GM19395 (cell line): ENCODE data around the gene PSMB3.
"Not testable (repeated sequence)": the region's sequence is repeated elsewhere in the genome, so short reads cannot be mapped to it uniquely, and the experiment has no call there.

Experiments used
- ATAC-seq: cut with Tn5 transposase; IDR thresholded peaks from one replicate; pipeline ENCODE4 v1.9.1; 2021; ENCODE audit warnings: mild to moderate bottlenecking, moderate library complexity; ENCODE audit not compliant: unreplicated experiment

PSMB3 gene

DNA sequence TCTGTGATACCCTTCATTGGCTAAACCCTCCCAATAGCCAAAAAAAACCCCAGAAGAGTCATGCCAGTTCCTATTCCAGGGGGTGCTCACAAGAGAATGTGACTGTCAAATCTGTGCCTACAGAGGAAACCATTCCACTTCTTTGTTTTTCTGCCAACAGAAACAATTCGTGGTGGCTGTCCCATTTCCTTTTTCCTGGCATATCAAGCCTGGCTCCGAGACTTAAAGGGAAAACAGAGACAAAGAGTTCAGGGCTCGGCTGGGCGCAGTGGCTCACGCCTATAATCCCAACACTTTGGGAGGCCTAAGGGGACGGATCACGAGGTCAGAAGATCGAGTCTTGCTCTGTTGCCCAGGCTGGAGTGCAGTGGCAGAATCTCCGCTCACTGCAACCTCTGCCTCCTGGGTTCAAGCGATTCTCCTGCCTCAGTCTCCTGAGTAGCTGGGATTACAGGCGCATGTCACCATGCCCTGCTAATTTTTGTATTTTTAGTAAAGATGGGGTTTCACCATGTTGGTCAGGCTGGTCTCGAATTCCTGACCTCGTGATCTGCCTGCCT is 37.7 kb downstream of the PSMB3 start:
- not testable (repeated sequence) for ATAC-seq

DNA sequence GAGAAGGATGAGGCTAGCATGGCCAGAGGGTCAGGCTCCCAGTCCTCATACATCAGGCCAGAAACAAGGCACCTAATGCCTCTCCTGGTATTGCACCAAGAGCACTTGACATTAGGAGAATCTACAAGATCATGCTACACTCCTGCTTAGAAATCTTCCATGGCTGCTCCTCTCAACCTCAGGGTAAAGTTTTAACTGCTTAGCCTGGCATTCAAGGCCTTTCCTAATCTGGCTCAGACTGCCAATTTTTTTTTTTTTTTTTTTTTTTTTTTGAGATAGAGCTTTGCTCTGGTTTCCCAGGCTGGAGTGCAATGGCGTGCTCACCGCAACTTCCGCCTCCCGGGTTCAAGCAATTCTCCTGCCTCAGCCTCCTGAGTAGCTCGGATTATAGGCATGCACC is 38.6 kb downstream of the PSMB3 start:
- no peak for ATAC-seq

DNA sequence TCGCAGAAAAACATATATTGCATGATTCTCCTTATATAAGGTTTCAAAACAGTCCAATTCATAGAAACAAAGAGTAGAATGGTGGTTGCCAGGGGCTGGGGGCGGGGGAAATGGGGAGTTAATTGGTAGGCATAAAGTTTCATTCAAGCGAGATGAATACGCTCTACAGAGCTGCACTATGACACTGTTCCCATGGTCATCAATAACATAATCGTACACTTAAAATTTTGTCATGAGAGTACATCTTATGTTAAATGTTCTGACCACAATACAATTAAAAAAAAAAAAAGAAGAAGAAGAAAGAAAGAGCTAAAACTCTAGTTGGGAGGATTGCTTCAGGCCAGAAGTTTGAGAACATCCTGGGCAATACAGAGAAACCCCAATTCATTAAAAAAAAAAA is 41.7 kb downstream of the PSMB3 start:
- no peak for ATAC-seq

DNA sequence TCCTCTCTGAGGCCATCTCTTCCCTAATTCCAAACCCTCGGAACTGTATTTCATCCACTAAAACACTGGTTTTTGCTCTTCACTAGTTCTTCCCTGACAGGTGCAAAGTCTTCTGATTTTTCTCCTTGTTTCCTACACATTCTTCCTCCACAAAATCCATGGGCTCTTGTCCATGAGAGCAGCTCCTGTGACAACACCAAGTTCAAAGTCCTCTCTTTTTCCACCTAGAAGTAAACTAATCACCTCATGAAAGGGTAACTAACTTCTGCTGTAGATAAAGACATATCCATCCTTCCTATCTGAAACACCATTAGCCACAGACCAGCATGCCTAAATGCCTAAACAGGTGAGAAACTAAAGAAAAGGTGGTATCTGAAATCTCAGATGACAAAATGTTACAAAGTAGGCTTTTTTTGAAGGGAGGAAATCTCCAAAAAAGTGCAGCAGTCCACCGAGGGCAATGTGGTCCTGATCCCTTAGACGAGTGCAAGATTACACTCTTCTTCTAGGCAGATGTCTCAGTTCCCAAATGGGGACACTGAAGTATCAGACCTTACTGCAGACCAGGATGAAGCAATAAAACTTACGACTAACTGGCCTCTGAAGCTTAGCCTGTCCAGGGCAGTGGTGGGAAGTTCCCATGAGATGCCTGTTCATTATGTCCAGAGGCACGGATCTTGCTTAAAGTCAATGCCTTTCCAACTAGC is 44.1 kb downstream of the PSMB3 start:
- ATAC-seq: no peak

DNA sequence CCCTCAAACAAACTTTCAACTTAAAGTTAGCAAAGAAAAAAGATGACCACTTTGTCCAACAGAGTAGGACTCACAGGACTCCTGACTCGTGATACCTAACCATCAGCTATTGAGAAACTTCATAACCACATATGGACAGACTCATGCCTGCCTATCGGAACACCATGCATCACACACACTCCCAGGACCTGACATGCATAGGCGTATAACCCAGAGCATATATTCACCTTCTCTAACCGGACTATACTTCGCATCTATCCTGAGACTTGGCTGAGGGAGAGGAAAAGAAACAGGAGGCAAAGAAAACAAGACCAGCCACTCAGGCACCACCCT is 44.6 kb downstream of the PSMB3 start:
- no peak for ATAC-seq

DNA sequence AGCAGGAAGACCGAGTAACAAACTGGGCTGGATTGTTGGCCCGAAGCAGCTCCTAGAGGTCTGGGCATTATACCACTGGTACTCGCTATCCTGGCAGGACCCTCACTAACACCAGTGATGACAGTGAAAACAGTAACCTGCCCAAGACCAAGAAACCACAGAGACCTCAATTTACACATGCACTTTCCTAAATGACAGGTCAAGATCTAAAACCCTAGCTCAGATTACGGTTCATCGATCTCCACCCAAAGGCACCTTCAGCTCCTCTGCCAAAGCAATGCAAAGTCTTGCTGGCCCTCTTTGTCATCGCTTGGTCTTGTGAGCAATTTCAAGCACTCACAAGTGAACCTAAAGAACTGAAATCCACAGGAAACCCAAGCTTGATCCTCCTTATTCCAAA is 45.3 kb downstream of the PSMB3 start:
- ATAC-seq: no peak

DNA sequence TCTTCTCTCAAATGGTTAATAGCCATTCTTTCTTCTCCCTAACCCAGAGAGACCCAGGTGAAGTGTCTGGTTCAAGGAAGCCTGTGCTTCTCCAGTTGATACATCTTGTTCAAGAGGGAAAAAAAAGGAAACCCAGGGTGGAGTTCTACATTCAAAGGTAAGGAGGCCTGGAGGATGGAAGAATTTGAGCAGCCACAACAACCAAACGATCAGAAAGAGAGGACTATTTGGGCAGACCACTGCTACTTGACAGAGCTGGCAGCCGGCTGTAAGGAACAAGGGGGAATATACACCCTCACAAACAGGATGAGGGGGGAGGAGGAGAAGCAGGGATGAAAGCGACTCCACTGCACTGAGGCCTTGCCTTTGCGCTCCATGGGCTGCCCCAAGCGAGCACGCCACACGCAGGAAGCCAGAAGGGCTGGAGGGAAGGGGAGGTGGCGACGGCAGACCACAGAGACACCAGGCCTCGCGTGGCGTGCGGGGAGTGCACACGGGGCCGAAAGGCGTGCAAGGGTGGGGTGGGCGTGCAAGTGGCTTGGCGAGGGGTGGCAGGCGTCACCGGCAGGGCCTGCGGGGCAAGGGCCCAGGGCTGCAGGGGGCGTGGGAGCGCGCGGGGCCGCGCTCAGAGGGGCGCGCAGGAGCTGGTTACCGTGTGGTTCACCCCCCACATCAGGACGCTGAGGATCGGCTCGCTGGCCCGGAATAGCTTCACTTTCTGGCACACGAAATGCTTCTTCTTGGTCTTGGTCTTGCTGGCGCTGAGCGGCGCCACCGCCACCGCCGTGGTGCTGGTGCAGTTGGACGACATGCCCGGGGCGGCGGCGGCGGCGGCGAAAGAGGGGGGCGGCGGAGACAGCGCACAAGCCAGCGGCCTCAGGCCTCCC is 46.3 kb downstream of the PSMB3 start:
- ATAC-seq: peak; percentile 32

DNA sequence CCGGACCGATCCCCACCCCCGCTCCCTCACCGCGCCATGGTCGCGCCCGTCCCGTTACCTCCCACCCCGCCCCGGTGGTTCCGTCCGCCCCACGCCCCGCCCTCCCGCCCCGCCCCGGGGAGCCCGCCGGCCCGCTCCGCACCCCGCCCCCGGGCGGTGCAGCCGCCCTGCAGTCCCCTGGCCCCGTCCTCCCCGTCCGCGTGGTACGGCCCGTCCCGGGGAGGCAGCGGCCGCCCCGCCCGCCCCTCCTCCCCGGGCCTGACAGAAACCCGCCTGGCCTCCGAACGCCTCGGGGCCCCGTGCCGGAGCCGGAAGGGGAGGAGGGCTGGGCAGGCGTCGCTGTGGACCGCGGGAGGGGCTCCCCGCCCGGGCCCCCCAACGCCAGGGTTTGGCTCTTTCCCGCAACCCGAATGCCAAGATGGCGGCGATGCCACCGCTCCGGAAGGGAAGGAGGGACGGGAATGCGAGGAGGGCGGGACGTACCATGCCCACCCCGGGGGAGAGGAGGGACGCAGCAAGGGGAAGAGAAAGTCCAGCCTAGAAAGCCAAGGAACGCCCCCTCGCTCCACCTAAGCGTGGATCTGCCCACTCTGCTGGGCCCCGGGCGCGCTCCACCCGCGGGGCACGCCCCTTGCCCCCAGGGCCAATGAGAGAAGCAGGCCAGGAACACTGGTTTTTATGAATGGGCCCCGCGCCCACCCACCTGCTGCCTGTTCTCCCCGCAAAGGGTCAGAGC is 47.1 kb downstream of the PSMB3 start, which contains the start of gene PIP4K2B:
PIP4K2B (minus strand) TSS at position 56 of the 736 bp plus-strand sequence. CDS start 132 bp downstream, outside the sequence.
- peak; percentile 83 for ATAC-seq

DNA sequence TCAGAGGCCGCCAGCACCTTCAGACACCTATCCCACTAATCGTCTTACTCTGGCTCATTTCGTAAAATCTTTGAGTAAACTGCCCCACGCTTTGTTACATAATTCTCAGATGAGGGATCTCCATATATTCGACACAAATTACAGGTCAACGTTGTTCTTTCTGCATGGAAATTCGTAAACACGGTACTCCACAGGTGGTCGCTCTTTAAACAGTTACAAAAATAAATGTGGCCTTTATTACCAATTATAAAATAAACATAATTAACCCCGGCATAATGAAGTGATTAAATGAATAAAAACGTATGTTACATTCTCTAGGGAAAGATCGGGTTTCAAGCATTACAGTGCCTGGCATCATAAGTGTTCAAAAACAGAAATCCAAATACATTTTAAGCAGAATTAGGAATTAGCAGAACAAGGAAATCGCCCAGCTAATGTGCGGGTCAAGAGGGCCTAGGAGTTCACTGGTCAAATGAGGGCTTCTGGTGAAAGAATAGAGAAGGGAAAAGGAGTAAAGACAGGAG is 47.8 kb downstream of the PSMB3 start:
- ATAC-seq: no peak

DNA sequence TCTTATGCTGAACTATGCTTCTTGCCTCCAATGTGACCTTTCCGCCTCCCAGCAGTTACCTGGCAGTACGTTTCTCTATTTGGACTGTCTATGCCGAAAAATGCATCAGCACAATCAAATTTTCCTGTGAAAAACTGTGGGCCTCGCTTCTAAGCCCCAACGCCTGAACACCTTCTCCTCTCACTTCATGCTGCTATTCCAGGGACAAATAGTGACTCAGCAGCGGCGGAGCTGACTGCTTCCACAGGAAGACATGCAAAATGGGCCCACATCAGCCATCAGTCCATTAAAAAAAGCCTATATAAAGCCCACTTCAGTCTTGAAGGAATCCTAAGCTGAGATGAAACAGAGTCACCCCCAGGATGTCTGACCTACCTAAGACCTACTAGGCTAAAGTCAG is 57.3 kb downstream of the PSMB3 start:
- ATAC-seq: no peak
